Measurements from ENCODE around the gene F8A1.
"Not testable (repeated sequence)": the region's sequence is repeated elsewhere in the genome, so short reads cannot be mapped to it uniquely, and the experiment has no call there.

Gene F8A1

DNA sequence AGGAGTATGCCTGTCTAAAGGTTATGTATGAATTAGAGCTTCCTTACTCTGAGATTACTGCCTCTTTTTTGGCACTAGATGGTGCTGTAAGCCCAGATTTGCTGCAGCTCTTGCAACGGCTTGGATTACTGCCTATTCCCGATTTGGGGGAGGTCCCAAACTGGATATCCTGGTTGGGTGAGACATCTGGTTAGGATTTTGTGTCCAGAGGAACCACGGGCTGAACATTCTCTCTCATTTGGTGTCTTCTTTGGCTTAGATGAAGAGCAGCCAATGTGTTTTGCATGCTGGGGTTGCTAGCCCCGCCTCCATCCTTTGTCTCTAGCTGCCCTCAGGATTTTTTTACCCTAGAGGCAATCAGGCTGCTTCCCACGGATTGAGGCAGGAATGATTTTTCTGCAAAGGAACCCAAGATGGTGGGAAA lies 31.9 kb downstream of the F8A1 start:
- no peak overlapping the region for H3K27ac ChIP-seq
- TF ChIP-seq, protein P1, sequence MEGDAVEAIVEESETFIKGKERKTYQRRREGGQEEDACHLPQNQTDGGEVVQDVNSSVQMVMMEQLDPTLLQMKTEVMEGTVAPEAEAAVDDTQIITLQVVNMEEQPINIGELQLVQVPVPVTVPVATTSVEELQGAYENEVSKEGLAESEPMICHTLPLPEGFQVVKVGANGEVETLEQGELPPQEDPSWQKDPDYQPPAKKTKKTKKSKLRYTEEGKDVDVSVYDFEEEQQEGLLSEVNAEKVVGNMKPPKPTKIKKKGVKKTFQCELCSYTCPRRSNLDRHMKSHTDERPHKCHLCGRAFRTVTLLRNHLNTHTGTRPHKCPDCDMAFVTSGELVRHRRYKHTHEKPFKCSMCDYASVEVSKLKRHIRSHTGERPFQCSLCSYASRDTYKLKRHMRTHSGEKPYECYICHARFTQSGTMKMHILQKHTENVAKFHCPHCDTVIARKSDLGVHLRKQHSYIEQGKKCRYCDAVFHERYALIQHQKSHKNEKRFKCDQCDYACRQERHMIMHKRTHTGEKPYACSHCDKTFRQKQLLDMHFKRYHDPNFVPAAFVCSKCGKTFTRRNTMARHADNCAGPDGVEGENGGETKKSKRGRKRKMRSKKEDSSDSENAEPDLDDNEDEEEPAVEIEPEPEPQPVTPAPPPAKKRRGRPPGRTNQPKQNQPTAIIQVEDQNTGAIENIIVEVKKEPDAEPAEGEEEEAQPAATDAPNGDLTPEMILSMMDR (IDR thresholded peaks at IDR 0.05): peak; percentile 68
- TF ChIP-seq ZFX (IDR thresholded peaks at IDR 0.05; ENCODE audit: borderline replicate concordance): no peak

DNA sequence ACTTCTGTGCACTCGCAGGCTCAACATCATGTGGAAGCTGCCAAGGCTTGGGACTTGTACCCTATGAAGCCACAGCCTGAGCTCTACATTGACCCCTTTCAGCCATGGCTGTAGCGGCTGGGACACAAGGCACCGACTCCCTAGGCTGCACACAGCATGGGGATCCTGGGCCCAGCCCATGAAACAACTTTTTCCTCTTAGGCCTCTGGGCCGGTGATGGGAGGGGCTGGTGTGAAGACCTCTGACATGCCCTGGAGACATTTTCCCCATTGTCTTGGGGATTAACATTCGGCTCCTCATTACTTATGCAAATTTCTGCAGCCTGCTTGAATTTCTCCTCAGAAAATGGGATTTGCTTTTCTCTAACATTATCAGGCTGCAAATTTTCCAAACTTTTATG lies 38.6 kb downstream of the F8A1 start:
- H3K27ac ChIP-seq: not testable (repeated sequence)
